ENCODE results near the gene PXK. TPM values are rescaled to one million over a fixed set of nuclear protein-coding genes. Genes with fewer than 3 reads are reported as not detected.
A peak's percentile ranks its signal among the peaks of the same experiment; 100 is the strongest.
"Not testable (repeated sequence)": the region's sequence is repeated elsewhere in the genome, so short reads cannot be mapped to it uniquely, and the experiment has no call there.

PXK gene
- total RNA-seq, 2 experiments from 2014 or later, result 61.7 to 64.7 TPM

- peaks cover 31% of the 10 kb centered on the region for H3K4me1 Mint-ChIP-seq
- ATAC-seq, result no peak
- H3K27ac Mint-ChIP-seq, result no peak overlapping the region
Observed at GRCh38 chr3:58326267-58326900, 6.3 kb upstream of the PXK start.

GRCh38 chr3:58329150-58329921 lies 3.4 kb upstream of the PXK start:
- H3K27ac Mint-ChIP-seq, result no peak overlapping the region
- H3K27me3 Mint-ChIP-seq, result no peaks in the 10 kb centered on the region
- peaks cover 29% of the 10 kb centered on the region for H3K4me1 Mint-ChIP-seq
- no peaks in the 10 kb centered on the region for H3K36me3 Mint-ChIP-seq
- DNase-seq, result no peak
- no peak for ATAC-seq
- H3K4me3 Mint-ChIP-seq, result no peak overlapping the region
- H3K9me3 Mint-ChIP-seq (ENCODE audit: low read depth), result no peaks in the 10 kb centered on the region
- CTCF ChIA-PET, result interaction anchor here (1.0 to 1.9 kb wide), 2 partner anchors 22 to 86 kb away, joined by 4 read pairs; no protein-coding TSS in a partner anchor

More at GRCh38 chr3:58326267-58326900, 6.3 kb upstream of the PXK start:
- Mint-ChIP-seq H3K4me3 (no peak overlapping the region), H3K9me3 (ENCODE audit: low read depth) (no peaks in the 10 kb centered on the region), H3K27me3 (no peaks in the 10 kb centered on the region), H3K36me3 (no peaks in the 10 kb centered on the region)
- DNase-seq, result no peak
- CTCF ChIA-PET, result interaction anchor here (0.8 to 8.5 kb wide), 4 partner anchors 9 to 207 kb away, joined by 3 to 54 read pairs (median 4); partner anchors contain the start of genes HTD2, KCTD6 and RPP14

GRCh38 chr3:58329922-58330413 lies 2.7 kb upstream of the PXK start:
- H3K27ac Mint-ChIP-seq, result no peak overlapping the region
- DNase-seq (no peak), ATAC-seq (no peak)
- CTCF ChIA-PET, result interaction anchor here (1.0 to 1.9 kb wide), 3 partner anchors 22 to 162 kb away, joined by 3 to 4 read pairs (median 4); partner anchors contain the start of gene KCTD6
- no peaks in the 10 kb centered on the region for H3K36me3 Mint-ChIP-seq
- no peaks in the 10 kb centered on the region for H3K27me3 Mint-ChIP-seq
- H3K4me1 Mint-ChIP-seq, result peaks cover 29% of the 10 kb centered on the region
- no peak overlapping the region for H3K4me3 Mint-ChIP-seq
- no peaks in the 10 kb centered on the region for H3K9me3 Mint-ChIP-seq (ENCODE audit: low read depth)

- ATAC-seq, result no peak
- CTCF ChIA-PET, result interaction anchor here (0.9 to 7.6 kb wide), 9 partner anchors 10 to 298 kb away, joined by 3 to 144 read pairs (median 4); partner anchors contain the start of genes HTD2, KCTD6 and RPP14
- peaks cover 14% of the 10 kb centered on the region for H3K36me3 Mint-ChIP-seq
- no peaks in the 10 kb centered on the region for H3K9me3 Mint-ChIP-seq (ENCODE audit: low read depth)
- no peak overlapping the region for H3K27ac Mint-ChIP-seq
- DNase-seq, result no peak
- no peaks in the 10 kb centered on the region for H3K27me3 Mint-ChIP-seq
- peak overlapping the region; percentile 12 for H3K4me3 Mint-ChIP-seq
- peaks cover 32% of the 10 kb centered on the region for H3K4me1 Mint-ChIP-seq
Observed at GRCh38 chr3:58331593-58332152, 1.0 kb upstream of the PXK start.

- Mint-ChIP-seq H3K27me3 (no peaks in the 10 kb centered on the region), H3K36me3 (peaks cover 18% of the 10 kb centered on the region), H3K4me3 (peak overlapping the region; percentile 95), H3K4me1 (peaks cover 33% of the 10 kb centered on the region), H3K9me3 (ENCODE audit: low read depth) (no peaks in the 10 kb centered on the region), H3K27ac (peak overlapping the region; percentile 95)
- CTCF ChIA-PET, result interaction anchor here (0.8 to 7.6 kb wide), 11 partner anchors 10 to 160 kb away, joined by 3 to 144 read pairs (median 5); partner anchors contain the start of genes HTD2, KCTD6 and RPP14
- peak; percentile 57 for DNase-seq
- peak; percentile 49 for ATAC-seq
Observed at GRCh38 chr3:58333206-58334012, 717 bp downstream of the PXK start.

- DNase-seq, result no peak
- H3K9me3 Mint-ChIP-seq (ENCODE audit: low read depth), result no peaks in the 10 kb centered on the region
- peaks cover 20% of the 10 kb centered on the region for H3K36me3 Mint-ChIP-seq
- peak overlapping the region; percentile 95 for H3K27ac Mint-ChIP-seq
- CTCF ChIA-PET, result interaction anchor here (0.8 to 7.6 kb wide), 11 partner anchors 9 to 159 kb away, joined by 3 to 144 read pairs (median 5); partner anchors contain the start of genes HTD2, KCTD6 and RPP14
- no peak for ATAC-seq
- peaks cover 35% of the 10 kb centered on the region for H3K4me1 Mint-ChIP-seq
- peak overlapping the region; percentile 95 for H3K4me3 Mint-ChIP-seq
- H3K27me3 Mint-ChIP-seq, result no peaks in the 10 kb centered on the region
Observed at GRCh38 chr3:58334013-58334321, 1.3 kb downstream of the PXK start.

GRCh38 chr3:58334506-58334884 lies 1.8 kb downstream of the PXK start:
- DNase-seq (no peak), ATAC-seq (no peak)
- Mint-ChIP-seq H3K27me3 (no peaks in the 10 kb centered on the region), H3K27ac (peak overlapping the region; percentile 95), H3K4me3 (peak overlapping the region; percentile 95), H3K4me1 (peaks cover 36% of the 10 kb centered on the region), H3K36me3 (peaks cover 25% of the 10 kb centered on the region), H3K9me3 (ENCODE audit: low read depth) (no peaks in the 10 kb centered on the region)
- CTCF ChIA-PET, result interaction anchor here (0.8 to 7.6 kb wide), 13 partner anchors 8 to 159 kb away, joined by 3 to 144 read pairs (median 5); partner anchors contain the start of genes HTD2, KCTD6 and RPP14

GRCh38 chr3:58335652-58335947 lies 2.9 kb downstream of the PXK start:
- peaks cover 34% of the 10 kb centered on the region for H3K4me1 Mint-ChIP-seq
- CTCF ChIA-PET, result interaction anchor here (0.7 to 7.6 kb wide), 10 partner anchors 9 to 158 kb away, joined by 3 to 144 read pairs (median 6); partner anchors contain the start of genes HTD2, KCTD6 and RPP14
- no peaks in the 10 kb centered on the region for H3K27me3 Mint-ChIP-seq
- DNase-seq (no peak), ATAC-seq (no peak)
- peaks cover 27% of the 10 kb centered on the region for H3K36me3 Mint-ChIP-seq
- H3K27ac Mint-ChIP-seq, result peak overlapping the region; percentile 95
- H3K9me3 Mint-ChIP-seq (ENCODE audit: low read depth), result no peaks in the 10 kb centered on the region
- peak overlapping the region; percentile 95 for H3K4me3 Mint-ChIP-seq

- Mint-ChIP-seq H3K27me3 (no peaks in the 10 kb centered on the region), H3K4me3 (peak overlapping the region; percentile 25), H3K36me3 (peaks cover 34% of the 10 kb centered on the region), H3K4me1 (peaks cover 38% of the 10 kb centered on the region), H3K9me3 (ENCODE audit: low read depth) (no peaks in the 10 kb centered on the region), H3K27ac (peak overlapping the region; percentile 73)
- CTCF ChIA-PET, result interaction anchor here (0.6 to 7.6 kb wide), 7 partner anchors 10 to 1478 kb away, joined by 3 to 144 read pairs (median 7); partner anchors contain the start of genes HTD2, KCTD6 and RPP14
- ATAC-seq (no peak), DNase-seq (no peak)
Observed at GRCh38 chr3:58336135-58336882, 3.6 kb downstream of the PXK start.

GRCh38 chr3:58337190-58337589 lies 4.5 kb downstream of the PXK start:
- CTCF ChIA-PET, result interaction anchor here (0.6 to 7.6 kb wide), 5 partner anchors 14 to 1479 kb away, joined by 3 to 144 read pairs (median 33); partner anchors contain the start of genes HTD2, KCTD6 and RPP14
- Mint-ChIP-seq H3K27ac (no peak overlapping the region), H3K27me3 (no peaks in the 10 kb centered on the region), H3K4me1 (peaks cover 39% of the 10 kb centered on the region), H3K4me3 (no peak overlapping the region), H3K36me3 (peaks cover 36% of the 10 kb centered on the region), H3K9me3 (ENCODE audit: low read depth) (no peaks in the 10 kb centered on the region)
- DNase-seq, result no peak
- no peak for ATAC-seq

- CTCF ChIA-PET, result interaction anchor here (0.8 to 1.8 kb wide), 2 partner anchors 76 to 153 kb away, joined by 3 to 4 read pairs; partner anchors contain the start of gene KCTD6
- Mint-ChIP-seq H3K36me3 (peaks cover 44% of the 10 kb centered on the region), H3K4me1 (peaks cover 36% of the 10 kb centered on the region)
- not testable (repeated sequence) for H3K27ac Mint-ChIP-seq; DNase-seq; ATAC-seq; H3K9me3 Mint-ChIP-seq (ENCODE audit: low read depth); H3K4me3 Mint-ChIP-seq; H3K27me3 Mint-ChIP-seq
Observed at GRCh38 chr3:58339146-58339545, 6.5 kb downstream of the PXK start.
